Rectal smooth muscle tissue (tissue), 1 donor: ENCODE measurements around the gene ANKRD10.

Experiments used
- H3K27ac ChIP-seq: one replicate; pipeline ENCODE4 v1.7.0; 2013; ENCODE audit warnings: low read depth, low read length, inconsistent platforms
- H3K27me3 ChIP-seq: one replicate; pipeline ENCODE4 v1.7.0; 2013; ENCODE audit warnings: low read length; ENCODE audit not compliant: control insufficient read depth, insufficient read depth
- H3K36me3 ChIP-seq: one replicate; pipeline ENCODE4 v1.7.0; 2013; ENCODE audit warnings: low read length; ENCODE audit not compliant: control insufficient read depth, insufficient read depth
- H3K4me1 ChIP-seq: one replicate; pipeline ENCODE4 v1.7.0; 2013; ENCODE audit warnings: low read length; ENCODE audit not compliant: control insufficient read depth, insufficient read depth
- H3K4me3 ChIP-seq: one replicate; pipeline ENCODE4 v1.7.0; 2013; ENCODE audit warnings: low read length
- H3K9ac ChIP-seq: one replicate; pipeline ENCODE4 v1.7.0; 2013; ENCODE audit warnings: low read length

The ANKRD10 gene

GRCh38 chr13:110834572-110834971 lies 80.3 kb downstream of the ANKRD10 start:
- H3K4me3 ChIP-seq, result no peak overlapping the region
- H3K27ac ChIP-seq, result no peak overlapping the region
- H3K27me3 ChIP-seq, result peaks cover under 1% of the 10 kb centered on the region
- no peak overlapping the region for H3K9ac ChIP-seq
- no peaks in the 10 kb centered on the region for H3K36me3 ChIP-seq
- H3K4me1 ChIP-seq, result no peaks in the 10 kb centered on the region

GRCh38 chr13:110832531-110832930 lies 82.3 kb downstream of the ANKRD10 start:
- Histone ChIP-seq H3K27me3 (peaks cover 3% of the 10 kb centered on the region), H3K4me1 (no peaks in the 10 kb centered on the region), H3K36me3 (no peaks in the 10 kb centered on the region), H3K9ac (no peak overlapping the region), H3K4me3 (no peak overlapping the region), H3K27ac (no peak overlapping the region)

GRCh38 chr13:110832205-110832479 lies 82.7 kb downstream of the ANKRD10 start:
- Histone ChIP-seq H3K4me1 (no peaks in the 10 kb centered on the region), H3K27me3 (peaks cover 3% of the 10 kb centered on the region), H3K36me3 (no peaks in the 10 kb centered on the region), H3K27ac (no peak overlapping the region), H3K4me3 (no peak overlapping the region), H3K9ac (no peak overlapping the region)

GRCh38 chr13:110831437-110832204 lies 83.2 kb downstream of the ANKRD10 start:
- Histone ChIP-seq H3K27me3 (peaks cover 3% of the 10 kb centered on the region), H3K36me3 (no peaks in the 10 kb centered on the region), H3K4me1 (no peaks in the 10 kb centered on the region), H3K4me3 (no peak overlapping the region), H3K27ac (no peak overlapping the region), H3K9ac (no peak overlapping the region)

- Histone ChIP-seq H3K36me3 (no peaks in the 10 kb centered on the region), H3K9ac (no peak overlapping the region), H3K27me3 (peaks cover 5% of the 10 kb centered on the region), H3K4me1 (no peaks in the 10 kb centered on the region), H3K27ac (no peak overlapping the region), H3K4me3 (no peak overlapping the region)
These were observed 84.0 kb downstream of the ANKRD10 start for GRCh38 chr13:110830800-110831371.

- Histone ChIP-seq H3K9ac (no peak overlapping the region), H3K4me3 (no peak overlapping the region), H3K27ac (no peak overlapping the region), H3K27me3 (peaks cover 5% of the 10 kb centered on the region), H3K36me3 (no peaks in the 10 kb centered on the region), H3K4me1 (no peaks in the 10 kb centered on the region)
These were observed 84.5 kb downstream of the ANKRD10 start for GRCh38 chr13:110830331-110830730.

GRCh38 chr13:110829486-110829885 lies 85.4 kb downstream of the ANKRD10 start:
- Histone ChIP-seq H3K27me3 (peaks cover 5% of the 10 kb centered on the region), H3K4me3 (no peak overlapping the region), H3K36me3 (no peaks in the 10 kb centered on the region), H3K4me1 (no peaks in the 10 kb centered on the region), H3K9ac (no peak overlapping the region), H3K27ac (no peak overlapping the region)

GRCh38 chr13:110828705-110829104 lies 86.2 kb downstream of the ANKRD10 start:
- no peak overlapping the region for H3K4me3 ChIP-seq
- no peak overlapping the region for H3K9ac ChIP-seq
- H3K4me1 ChIP-seq, result no peaks in the 10 kb centered on the region
- no peaks in the 10 kb centered on the region for H3K36me3 ChIP-seq
- H3K27me3 ChIP-seq, result peaks cover 5% of the 10 kb centered on the region
- no peak overlapping the region for H3K27ac ChIP-seq
